Thyroid gland (tissue), 4 donors: ENCODE data around the gene CAST.

Source experiments
- POLR2A ChIP-seq, 2 donors: fragments of 450-650 bp; IDR thresholded peaks; one replicate each; pipeline ENCODE4 v1.6.1; 2017; ENCODE audit warnings: antibody characterized with exemption in 2 of 2, mild to moderate bottlenecking in 2 of 2, moderate library complexity in 1 of 2
- TF ChIP-seq, protein P1 (sequence below), 6 experiments: fragments of 200-600 bp in 3 of 6; fragments of 450-650 bp in 3 of 6; sonication (generic) in 3 of 6; IDR thresholded peaks; one replicate each; pipeline ENCODE4 v1.5.1; 2016 to 2019; ENCODE audit warnings: antibody characterized with exemption in 6 of 6, mild to moderate bottlenecking in 2 of 6, inconsistent platforms in 1 of 6, moderate library complexity in 1 of 6

DNA sequence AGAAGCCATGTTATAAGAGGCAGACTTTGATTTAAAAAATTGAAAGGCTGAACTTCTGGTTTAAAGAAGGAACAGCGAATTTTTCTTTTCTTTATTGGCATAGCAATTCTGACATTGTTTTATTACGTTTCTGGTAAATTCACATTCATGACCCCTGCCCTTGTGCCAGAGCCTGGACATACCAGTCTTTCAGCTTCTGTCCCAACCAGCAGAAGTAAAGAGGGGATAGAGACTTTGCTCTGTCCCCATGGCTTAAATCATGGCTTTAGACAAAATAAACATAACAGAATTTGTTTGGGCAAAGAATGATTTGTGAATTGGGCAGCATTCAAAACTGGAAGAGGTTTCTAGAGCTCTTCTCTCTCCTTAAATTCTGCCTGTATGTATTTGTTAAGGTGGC lies 15.3 kb downstream of the CAST start:
- no peak for TF ChIP-seq POLR2A (IDR thresholded peaks at IDR 0.05)
- TF ChIP-seq, protein P1, sequence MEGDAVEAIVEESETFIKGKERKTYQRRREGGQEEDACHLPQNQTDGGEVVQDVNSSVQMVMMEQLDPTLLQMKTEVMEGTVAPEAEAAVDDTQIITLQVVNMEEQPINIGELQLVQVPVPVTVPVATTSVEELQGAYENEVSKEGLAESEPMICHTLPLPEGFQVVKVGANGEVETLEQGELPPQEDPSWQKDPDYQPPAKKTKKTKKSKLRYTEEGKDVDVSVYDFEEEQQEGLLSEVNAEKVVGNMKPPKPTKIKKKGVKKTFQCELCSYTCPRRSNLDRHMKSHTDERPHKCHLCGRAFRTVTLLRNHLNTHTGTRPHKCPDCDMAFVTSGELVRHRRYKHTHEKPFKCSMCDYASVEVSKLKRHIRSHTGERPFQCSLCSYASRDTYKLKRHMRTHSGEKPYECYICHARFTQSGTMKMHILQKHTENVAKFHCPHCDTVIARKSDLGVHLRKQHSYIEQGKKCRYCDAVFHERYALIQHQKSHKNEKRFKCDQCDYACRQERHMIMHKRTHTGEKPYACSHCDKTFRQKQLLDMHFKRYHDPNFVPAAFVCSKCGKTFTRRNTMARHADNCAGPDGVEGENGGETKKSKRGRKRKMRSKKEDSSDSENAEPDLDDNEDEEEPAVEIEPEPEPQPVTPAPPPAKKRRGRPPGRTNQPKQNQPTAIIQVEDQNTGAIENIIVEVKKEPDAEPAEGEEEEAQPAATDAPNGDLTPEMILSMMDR (IDR thresholded peaks at IDR 0.05), result no peak
